Lower leg skin (tissue), 3 donors: ENCODE results near the gene CAPZA1.

Experiments
- POLR2A ChIP-seq, 2 donors: fragments of 450-650 bp; IDR thresholded peaks; one replicate each; pipeline ENCODE4 v1.6.1; 2016 to 2017; ENCODE audit warnings: antibody characterized with exemption in 2 of 2, mild to moderate bottlenecking in 1 of 2, moderate library complexity in 1 of 2
- TF ChIP-seq, protein P1 (sequence below), 3 donors: fragments of 450-650 bp; IDR thresholded peaks; one replicate each; pipeline ENCODE4 v1.5.1; 2016; ENCODE audit warnings: antibody characterized with exemption in 3 of 3, mild to moderate bottlenecking in 3 of 3, moderate library complexity in 2 of 3

DNA sequence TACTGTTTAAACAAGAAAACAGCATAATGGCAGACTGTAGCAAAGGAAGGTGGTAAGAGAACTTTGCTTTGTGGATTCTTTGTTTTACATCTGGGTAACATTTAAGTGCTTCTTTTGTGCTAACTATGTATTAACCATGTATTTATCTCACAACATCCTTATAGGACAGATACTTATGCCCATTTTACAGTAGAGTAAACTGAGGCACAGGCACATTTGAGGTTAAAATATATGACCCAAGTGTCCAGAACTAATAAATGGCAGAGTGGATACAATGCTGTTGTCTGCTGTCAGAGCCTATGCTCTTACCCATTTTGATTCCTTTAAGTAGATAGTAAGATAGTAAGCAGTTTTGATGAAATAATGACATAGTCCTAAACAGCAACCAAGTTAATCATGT lies 7.3 kb downstream of the CAPZA1 start:
- TF ChIP-seq, protein P1, sequence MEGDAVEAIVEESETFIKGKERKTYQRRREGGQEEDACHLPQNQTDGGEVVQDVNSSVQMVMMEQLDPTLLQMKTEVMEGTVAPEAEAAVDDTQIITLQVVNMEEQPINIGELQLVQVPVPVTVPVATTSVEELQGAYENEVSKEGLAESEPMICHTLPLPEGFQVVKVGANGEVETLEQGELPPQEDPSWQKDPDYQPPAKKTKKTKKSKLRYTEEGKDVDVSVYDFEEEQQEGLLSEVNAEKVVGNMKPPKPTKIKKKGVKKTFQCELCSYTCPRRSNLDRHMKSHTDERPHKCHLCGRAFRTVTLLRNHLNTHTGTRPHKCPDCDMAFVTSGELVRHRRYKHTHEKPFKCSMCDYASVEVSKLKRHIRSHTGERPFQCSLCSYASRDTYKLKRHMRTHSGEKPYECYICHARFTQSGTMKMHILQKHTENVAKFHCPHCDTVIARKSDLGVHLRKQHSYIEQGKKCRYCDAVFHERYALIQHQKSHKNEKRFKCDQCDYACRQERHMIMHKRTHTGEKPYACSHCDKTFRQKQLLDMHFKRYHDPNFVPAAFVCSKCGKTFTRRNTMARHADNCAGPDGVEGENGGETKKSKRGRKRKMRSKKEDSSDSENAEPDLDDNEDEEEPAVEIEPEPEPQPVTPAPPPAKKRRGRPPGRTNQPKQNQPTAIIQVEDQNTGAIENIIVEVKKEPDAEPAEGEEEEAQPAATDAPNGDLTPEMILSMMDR (IDR thresholded peaks at IDR 0.05), result no peak
- no peak for TF ChIP-seq POLR2A (IDR thresholded peaks at IDR 0.05)
